NAMALWA (cell line): ENCODE data around the gene PPIL6.
"Not testable (repeated sequence)": the region's sequence is repeated elsewhere in the genome, so short reads cannot be mapped to it uniquely, and the experiment has no call there.

Experiments used
- DNase-seq: peaks from one replicate; pipeline ENCODE4 v3.0.0-alpha.2; 2015; ENCODE audit warnings: low spot score

PPIL6 gene

DNA sequence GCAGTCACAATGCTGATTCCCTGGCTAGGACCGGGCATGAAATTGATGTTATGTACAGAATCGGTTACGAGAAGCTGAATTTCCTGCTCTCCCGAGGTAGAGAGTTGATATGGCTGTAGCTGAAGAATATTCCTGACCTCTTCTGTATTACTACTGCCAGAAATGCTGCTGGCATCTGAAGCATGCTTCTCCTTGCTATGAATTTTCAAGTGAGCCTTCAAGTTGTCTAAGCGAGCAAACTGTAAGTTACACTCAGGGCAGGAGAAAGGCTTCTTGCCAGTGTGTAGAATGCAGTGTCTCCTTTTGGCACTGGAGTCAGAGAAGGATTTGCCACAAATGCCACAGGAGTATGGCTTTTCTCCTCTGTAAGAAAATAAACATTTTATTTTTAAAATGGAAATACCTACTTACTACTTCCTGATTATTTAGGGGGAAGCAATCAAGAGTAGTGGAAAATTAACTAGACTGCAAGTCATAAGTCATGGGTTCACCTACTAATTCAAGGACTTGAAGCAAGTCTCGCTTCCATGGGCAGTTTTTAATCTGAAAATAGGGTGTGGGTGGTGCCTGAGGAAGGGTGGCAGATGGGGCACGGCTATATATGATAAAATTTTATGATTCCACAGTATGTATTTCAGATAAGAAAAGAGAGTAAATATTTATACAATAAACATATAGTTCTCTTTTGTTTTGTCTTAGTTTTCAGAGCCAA is 25.9 kb upstream of the PPIL6 start:
- no peak for DNase-seq

DNA sequence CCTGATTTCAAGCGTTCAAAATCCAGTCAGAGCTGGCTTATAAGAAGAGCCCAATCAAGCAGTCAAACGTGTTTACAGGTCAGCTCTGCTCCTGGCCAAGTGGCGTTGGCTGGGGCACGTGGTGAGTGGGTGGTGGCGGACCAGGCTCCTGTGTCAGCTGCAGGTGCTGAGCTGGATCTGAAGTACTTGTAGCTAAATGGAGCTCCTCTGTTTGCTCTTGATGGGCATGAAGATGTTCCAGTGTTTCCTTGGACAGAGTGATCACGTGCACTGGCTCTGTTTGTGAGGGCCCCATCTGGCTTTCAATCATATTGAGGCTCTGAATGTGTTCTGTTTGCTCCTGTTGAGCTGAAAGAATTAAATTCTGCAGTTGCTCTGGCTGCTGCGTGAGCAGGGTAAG is 25.3 kb upstream of the PPIL6 start:
- DNase-seq: no peak

DNA sequence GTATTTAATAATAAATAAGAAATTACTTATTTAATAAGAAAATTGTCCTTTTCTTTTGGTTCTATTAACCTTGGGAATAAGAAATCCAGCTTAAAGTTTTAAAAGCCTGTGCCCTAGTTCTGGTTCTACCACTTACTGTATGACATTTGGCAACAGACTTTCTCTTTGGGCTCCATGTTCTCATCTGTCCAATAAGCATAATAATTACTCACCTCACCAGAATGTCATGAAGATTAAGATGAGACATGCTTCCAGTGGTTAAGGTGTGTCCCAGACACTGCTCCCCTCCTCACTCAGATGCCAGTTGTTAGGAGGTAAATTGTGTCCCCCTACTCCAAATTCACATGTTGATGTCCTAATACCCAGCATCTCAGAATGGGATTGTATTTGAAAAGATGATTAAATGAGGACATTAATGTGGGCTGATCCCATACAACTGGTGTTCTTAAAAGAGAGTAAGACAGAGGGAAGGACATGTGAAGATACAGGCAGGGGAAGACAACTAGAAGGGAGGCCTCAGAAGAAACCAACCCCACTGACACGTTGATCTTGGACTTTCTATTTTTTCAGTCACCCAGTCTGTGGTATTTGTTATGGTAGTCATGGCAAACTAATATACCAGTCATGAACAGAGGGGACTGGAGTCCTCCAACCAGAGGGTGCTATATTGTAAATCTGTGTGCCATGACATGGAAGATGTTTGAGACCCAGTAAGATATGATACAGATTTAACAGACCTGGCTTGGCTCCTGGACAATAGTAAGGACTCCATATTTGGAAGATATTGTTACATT is 21.5 kb upstream of the PPIL6 start:
- no peak for DNase-seq

DNA sequence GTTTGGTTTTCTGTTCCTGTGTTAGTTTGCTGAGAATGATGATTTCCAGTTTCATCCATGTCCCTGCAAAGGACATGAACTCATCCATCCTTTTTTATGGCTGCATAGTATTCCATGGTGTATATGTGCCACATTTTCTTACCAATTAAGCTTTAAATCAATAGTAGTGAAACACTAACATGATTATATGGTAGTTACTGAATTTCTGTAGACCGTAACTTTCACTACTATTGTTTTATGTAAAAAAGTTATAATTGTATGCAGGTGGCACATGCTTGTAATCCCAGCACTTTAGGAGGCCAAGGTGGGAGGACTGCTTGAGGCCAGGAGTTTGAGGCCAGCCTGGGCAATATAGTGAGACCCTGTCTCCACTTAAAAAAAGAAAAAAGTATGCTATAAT is 20.8 kb upstream of the PPIL6 start:
- DNase-seq: not testable (repeated sequence)

DNA sequence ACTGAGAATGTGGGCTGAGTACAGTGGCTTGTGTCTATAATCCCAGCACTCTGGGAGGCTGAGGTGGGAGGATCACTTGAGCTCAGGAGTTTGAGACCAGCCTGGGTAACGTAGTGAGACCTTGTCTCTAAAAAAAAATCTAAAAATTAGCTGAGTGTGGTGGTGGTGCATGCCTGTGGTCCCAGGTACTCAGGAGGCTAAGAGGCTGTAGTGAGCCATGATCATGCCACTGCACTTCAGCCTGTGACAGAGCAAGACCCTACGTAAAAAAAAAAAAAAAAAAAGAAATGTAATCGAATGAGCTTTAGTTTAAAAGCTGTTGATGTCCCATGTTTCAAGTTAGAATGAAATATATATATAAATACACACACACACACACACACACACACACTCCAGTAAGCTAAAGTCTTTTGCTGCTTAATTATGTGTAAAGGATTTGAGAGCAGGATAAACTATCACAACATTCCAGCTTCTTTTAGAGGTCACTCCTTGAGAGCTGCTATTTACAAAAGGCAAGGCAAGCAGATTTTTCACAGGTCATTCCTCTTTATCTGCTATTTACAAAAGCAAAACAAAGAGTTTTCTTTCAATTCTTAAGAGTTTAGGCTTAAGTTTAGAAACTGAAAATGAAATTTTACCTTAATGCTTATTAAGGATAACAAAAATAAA is 19.9 kb upstream of the PPIL6 start:
- DNase-seq: no peak

DNA sequence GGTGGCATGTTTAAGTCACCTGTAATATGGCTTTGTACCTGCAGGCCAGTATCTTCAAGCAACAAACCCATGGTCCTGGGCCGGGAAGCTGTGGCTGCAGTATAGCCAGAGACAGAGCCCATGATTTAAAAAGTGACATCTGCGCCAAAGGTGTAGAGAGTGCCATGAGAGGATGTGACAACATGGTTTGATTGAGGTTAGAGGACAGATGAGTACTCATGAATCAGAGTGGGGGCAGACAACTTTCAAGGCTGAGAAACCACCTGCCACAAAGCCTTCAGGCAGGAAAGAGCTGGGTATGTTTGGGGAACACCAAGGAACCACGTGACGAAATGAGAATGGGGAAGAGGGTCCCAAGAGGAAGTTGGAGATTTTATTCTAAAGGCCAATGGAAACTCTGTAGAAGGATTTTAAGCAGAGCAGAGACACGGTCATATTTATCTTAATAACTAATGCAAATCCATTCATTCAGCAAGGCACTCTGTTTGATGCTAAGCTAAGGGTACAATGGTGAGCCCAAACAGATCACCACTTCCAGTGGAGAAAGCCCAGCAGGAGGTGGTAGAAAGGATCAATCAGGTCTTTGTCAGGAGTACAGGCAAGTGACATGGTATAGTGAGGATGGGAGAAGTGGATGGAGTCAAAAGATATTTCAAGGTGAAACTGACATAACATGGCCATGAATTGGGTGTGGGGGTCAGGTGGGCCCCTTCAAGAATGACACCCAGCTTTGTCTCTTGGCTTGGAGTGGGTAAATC is 18.5 kb upstream of the PPIL6 start:
- DNase-seq: peak; percentile 56

DNA sequence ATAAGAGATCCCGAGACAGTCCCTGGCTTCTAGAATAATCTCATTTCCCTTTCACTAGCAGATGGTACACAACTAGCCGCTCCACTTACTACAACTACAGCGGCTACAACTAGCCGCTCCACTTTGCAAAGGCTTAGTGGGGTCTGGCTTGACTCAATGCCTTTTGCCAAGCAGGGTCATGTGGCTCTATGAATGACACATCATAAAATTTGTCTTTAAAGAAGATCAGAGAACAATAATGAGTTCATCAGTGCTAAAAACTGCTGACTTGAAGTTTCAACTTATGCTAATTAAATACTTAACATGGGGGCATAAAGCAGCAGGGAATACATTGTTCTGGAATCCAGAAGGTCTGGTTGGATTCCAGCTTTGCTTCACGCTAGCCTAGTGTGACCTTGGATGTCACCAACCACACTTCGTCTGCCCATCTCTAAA is 17.2 kb upstream of the PPIL6 start:
- no peak for DNase-seq

DNA sequence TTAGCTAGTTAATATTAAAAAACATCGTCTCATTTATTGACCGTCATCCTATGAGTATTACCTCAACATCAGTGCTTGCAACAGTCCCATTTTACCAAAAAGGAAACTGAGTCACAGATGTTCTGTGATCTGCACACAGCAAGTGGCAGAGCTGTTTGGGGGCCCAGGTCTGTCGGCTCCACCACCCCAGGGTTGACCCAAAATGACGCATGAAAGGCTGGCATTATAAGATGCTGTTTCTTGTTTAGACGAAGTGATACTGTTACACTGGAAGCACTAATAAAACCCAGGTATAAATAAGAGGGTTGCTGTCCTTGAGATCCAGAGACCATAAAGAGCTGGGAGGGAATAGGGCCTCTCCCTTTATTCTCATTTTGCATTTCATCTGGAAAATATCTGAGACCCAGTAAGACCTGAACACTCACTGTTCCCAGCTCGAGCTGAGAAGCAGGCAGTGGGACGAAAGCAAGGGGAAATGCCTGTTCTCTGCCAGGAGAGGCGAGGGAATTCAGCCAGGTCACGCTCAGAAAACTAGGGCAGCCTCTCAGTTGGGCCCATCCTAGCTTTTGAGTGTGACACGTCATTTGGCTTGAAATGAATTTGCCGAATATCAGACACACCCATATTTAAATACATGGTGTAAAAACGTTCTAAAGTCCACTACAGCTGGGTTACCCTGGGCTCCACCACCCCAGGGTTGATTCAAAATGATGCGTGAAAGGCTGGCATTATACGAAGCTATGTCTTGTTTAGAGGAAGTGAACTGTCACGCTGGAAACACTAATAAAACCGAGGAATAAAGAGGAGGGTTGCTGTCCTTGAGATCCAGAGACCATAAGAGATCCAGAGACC is 16.5 kb upstream of the PPIL6 start:
- DNase-seq: no peak

DNA sequence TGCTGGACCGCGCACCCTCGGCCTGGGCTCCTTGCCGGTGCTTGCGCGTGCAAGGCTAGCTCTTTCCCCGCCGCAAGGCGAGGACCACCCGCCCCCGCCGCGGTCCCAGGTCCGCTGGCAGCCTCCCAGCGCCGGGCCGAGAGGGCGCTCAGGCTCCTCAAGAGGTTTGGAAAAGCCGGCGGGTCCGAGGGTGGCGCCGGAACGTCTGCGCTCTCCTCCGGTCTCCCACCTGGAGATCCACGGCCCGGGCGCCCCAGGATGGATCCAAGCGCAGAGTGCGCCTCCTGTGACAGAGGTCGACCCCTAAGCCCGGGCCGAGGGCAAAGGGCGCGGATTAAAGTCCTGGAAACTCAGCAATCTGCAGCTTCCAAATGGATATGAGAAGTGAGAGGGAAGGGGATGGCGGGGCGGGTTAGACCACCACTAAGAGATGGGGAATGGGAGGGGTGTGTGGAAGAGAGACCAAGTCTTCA is 15.7 kb upstream of the PPIL6 start:
- no peak for DNase-seq

DNA sequence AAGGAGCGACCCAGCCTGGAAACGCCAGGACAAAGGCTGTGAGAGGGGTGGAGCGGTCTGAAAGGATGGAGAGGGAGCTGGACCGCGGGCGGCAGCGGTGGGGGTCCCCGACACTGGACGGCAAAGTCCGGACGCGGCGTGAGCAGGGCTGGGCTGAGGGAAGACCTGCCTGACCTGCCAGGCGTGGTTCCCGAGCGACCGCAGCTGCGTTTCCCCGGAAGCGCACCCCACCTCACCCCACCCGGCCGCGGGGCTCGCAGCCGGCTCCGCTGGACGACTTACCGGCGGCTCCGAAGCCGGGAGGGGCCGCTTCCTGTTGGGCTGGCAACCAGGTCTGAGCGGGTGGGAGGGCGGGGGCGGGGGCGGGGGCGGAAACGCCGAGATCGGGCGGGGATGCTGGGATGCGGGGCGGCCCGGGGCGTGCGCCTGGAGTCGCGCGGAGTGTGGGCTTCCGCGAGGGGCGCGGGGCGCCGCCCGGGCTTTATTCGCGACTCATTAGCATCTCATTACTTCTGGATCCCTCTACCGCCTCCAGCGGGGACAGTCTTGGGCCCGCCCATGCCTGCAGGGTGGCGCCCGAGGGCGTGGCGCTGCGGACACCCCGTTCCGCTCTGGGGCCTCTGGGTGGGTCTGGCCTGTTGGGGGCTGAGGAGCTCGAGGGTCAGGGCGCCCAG is 15.1 kb upstream of the PPIL6 start, which contains the start of gene MICAL1:
Gene MICAL1 (minus strand): TSS at position 336 of the 674 bp plus-strand sequence. CDS start 1,576 bp downstream, outside the sequence.
- peak; percentile 90 for DNase-seq

DNA sequence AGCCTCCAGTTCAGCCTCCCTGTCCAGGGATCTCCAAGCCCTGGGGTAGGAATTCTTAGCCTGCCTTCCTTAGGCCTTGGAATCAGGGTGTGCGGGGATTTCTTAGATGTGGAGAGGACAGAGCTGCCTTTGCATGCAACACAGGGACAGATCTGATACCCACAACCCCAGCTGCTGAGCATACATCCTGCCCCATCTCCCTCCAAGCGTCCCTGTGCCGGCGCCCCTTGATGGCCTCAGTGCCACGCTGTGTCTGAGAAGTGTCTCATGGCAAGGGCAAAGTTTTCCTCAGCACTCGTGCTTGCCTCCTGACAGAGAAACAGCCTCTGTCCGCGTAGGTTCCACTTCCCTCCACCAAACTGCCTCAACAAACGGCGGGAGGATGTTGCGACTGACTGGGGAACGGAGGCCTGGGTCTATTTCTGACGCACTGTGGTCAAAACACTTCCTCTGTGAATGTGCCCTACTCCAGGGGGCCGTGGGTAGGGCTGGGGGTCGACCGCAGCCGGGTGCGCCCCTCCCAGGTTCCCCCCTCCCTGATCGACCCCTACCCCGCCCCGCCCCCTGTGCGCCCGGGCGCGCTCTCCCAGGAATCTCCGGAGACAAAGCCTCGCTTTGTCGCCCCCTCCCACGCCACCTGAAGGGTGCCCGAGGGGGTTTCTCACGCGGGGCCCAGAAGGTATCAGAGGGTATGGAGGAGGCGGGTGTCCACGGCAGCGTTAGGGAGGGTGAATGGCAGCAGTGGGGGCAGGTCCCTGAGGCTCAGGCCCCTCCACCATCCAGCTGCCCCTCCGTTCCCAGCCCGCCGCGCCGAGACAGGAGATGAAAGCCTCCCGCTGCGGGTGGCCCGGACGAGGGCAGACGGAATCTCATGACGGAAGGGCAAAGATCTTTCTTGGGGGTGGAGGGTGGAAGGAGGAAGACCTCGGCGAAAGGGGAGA is 14.3 kb upstream of the PPIL6 start:
- peak; percentile 92 for DNase-seq

DNA sequence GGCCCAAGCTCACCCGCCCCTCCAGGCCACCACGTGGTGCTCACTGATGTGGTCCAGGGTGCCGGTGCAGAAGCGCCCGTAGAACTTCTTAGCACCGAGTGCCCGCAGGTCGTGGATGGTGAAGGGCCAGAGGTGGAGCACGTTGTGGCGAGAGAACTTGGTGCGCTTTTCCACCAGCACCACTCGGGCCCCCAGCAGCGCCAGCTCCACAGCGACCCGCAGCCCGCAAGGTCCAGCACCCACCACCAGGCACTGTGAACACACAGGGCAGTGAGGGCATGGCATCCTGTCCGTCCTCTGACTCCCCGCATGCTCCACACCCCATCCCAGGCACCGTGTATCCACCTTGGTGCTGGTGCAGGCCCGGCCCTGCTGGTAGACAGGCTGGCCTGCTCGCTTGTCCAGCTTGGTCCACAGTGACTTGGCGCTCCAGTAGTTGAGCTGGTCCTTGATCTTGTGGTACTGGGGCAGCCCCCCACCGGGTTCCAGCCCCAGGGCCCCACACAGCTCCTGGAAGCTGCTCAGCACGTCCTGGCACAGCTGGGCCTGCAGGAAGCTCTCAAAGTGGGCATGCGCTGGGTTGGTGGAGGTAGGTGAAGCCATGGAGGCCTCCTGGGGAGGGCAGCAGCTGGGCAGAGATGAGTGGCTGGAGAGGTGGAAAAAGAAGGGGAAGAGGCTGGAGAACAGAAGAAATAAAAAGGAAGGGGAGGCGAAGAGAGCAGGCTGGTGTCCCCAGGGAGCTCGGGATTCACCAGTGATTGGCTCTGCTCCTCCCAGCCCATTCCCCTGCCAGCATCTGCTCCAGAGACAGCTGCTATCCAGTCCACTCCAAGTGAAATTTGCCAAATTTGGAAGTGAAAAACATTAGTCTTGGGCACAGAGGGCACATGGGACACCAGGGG is 13.4 kb upstream of the PPIL6 start:
- no peak for DNase-seq

DNA sequence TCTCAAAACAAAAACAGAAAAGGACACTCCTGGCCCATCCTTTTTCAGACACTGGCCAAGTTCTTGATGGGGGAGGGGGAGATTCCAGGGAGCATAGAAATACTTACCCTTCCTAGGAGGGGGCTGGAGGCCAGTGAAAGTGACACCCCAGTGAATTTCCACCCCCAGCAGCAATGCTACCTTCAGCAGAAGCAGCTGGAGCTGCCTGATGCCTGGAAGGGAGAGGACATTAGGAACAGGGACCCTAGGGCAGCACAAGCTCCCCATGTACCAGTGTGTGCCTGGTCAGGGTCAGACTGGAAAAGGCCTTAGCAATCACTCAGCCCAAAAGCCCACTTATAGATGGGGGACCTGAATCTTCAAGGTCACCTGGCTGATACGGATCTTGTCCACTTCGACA is 12.7 kb upstream of the PPIL6 start:
- DNase-seq: no peak

DNA sequence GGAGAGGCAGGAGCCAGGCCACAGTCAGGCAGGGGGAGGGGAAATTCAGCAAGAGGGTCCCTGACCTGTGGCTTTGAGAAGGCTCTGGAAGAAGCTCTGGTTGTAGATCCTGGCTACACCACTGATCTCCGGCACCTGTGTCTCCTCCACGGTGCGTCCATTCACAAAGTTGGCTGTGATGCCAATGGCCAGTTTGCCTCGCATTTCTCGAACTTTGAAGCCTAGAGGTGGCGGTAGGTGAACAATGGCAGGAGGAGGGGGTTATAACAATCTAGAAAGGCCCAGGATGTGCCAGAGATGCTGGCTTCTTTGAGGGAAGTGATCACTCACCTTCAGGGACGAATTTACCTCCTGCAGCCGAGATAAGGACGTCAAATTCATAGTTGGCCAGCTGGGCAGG is 11.8 kb upstream of the PPIL6 start:
- no peak for DNase-seq

DNA sequence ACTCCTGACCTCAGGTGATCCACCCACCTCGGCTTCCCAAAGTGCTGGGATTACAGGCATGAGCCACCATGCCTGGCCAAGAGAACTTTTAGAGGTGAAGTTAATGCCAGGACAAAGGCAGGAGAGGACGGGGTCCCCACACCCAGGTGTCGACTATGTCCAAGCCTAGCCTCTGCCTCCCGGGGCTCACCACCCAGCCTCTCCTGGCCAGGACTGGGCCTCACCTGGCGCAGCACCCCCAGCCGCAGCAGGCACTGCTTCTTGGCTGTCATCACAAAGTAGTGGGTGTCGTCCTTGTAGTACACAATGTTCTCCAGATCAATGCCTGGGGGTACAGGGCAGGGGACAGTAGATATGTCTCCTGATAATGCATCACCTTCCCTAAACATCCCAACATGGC is 10.9 kb upstream of the PPIL6 start:
- no peak for DNase-seq

DNA sequence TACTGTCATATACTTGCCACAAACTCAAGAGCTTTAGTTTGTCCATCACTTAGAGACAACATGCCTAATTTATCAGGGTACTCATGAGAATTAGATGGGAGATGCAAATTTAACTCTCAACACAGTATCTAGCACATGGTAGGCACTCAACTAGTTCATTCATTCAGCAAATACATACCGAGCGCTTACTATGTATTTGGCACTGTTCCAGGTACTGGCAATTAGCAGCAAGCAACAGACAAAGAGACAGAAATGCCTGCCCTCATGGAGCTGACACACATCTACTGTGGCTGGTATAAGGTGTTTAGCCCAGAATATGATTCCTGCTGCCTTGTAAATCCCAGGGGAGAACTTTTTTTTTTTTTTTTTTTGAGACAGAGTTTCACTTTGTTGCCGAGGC is 10.4 kb upstream of the PPIL6 start:
- peak; percentile 32 for DNase-seq

DNA sequence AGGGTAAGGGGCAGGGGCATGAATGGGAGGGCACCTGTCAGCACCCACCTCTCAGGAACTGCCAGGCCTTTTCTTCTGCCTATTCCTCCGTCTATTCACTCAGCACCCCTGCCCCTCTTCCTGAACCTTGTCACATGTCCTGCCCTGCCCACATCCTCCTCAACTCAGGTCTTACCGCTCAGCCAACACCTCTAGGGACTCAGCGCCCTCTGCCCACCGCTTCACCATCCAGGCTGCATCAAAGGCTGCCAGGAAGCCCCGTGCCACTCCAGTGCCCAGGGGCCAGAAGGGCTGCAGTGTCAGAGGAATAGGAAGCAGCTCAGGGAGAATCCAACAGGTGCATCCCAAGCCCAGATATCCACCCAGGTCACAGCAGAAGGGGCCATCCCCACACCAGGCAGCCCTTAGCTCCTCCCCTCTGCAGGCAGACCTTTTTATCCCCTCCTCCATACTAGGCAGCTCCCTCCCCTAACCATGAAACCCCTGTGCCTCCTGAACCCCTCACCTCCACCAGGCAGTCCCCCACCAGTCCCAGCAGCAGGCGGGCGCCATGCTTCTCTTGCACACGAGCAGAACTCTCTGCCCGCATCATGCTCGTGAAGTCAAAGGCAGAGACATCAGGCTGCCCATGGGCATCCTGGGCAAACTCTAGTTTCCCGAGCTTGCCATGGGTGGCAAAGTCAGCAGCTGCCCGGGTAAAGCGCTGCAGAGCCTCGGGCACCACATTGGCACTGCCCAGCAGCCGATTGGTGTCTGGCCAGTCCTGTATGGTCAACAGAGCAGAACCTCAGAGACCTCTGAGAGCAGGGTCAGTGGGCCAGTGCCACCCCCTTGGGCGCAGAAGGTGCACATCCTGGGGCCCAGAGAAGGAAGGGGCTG is 9.6 kb upstream of the PPIL6 start:
- DNase-seq: no peak
